IMR-90 (cell line): Measurements from ENCODE around the gene SARM1. TPM values are rescaled to one million over a fixed set of nuclear protein-coding genes. Genes with fewer than 3 reads are reported as not detected.

ENCODE experiments used
- ATAC-seq: fragments of 200-7000 bp; cut with Tn5 transposase; 2 replicates; pipeline ENCODE4 v1.9.1; 2020; ENCODE audit warnings: low read depth, mild to moderate bottlenecking, moderate library complexity
- BruUV-seq: library from RNA; stranded (reverse); fragments of 400-500 nt; replicated peaks from 2 replicates; lab custom pipeline; 2021; lab: Mats Ljungman, UMichigan
- CTCF ChIA-PET: fragments of 300-600 bp; formaldehyde crosslinking; extraction: SDS; loops from one replicate; lab custom pipeline; 2021; ENCODE audit warnings: antibody characterized with exemption; lab: Yijun Ruan, JAX
- POLR2A ChIA-PET: fragments of 300-600 bp; sonication (Branson Sonifier 250); formaldehyde crosslinking; loops from one replicate; lab custom pipeline; 2022; ENCODE audit warnings: antibody characterized with exemption; ENCODE audit not compliant: unreplicated experiment; lab: Charles Lee
- DNase-seq: peaks from one replicate; pipeline ENCODE4 v3.0.0; 2013
- H2AFZ ChIP-seq: replicated peaks from 2 replicates; pipeline ENCODE3; 2013; ENCODE audit warnings: low read length, mild to moderate bottlenecking; ENCODE audit not compliant: poor library complexity
- H2AK5ac ChIP-seq: 2 replicates; pipeline ENCODE4 v1.6.1; 2013; ENCODE audit warnings: low read depth, low read length, inconsistent platforms
- H2AK9ac ChIP-seq: replicated peaks from 2 replicates; pipeline ENCODE3; 2013; ENCODE audit warnings: mild to moderate bottlenecking, low read depth, low read length, moderate library complexity; ENCODE audit not compliant: poor library complexity
- H2BK120ac ChIP-seq: 2 replicates; pipeline ENCODE4 v1.6.1; 2013; ENCODE audit warnings: low read depth, low read length, inconsistent platforms
- H2BK15ac ChIP-seq: 3 replicates; pipeline ENCODE4 v1.6.1; 2013; ENCODE audit warnings: low read depth, low read length, inconsistent platforms
- H2BK20ac ChIP-seq: 2 replicates; pipeline ENCODE4 v1.6.1; 2013; ENCODE audit warnings: low read depth, mild to moderate bottlenecking, inconsistent platforms, low read length, moderate library complexity
- H2BK5ac ChIP-seq: 2 replicates; pipeline ENCODE4 v1.6.1; 2013; ENCODE audit warnings: mild to moderate bottlenecking, low read depth, low read length, inconsistent platforms; ENCODE audit not compliant: poor library complexity, severe bottlenecking
- H3K14ac ChIP-seq: replicated peaks from 2 replicates; pipeline ENCODE4 v1.6.1; 2013; ENCODE audit warnings: low read depth, low read length, inconsistent platforms
- H3K18ac ChIP-seq: 2 replicates; pipeline ENCODE4 v1.6.1; 2013; ENCODE audit warnings: low read depth, low read length, control low read depth
- H3K23ac ChIP-seq: 2 replicates; pipeline ENCODE4 v1.6.1; 2013; ENCODE audit warnings: low read depth, low read length, inconsistent platforms
- H3K27ac ChIP-seq: 2 replicates; pipeline ENCODE4 v1.5.1; 2013; ENCODE audit warnings: mild to moderate bottlenecking, control low read depth, low read length; ENCODE audit not compliant: insufficient read depth
- H3K27me3 ChIP-seq: 2 replicates; pipeline ENCODE4 v1.6.1; 2013; ENCODE audit warnings: low read length; ENCODE audit not compliant: control insufficient read depth, insufficient read depth
- H3K36me3 ChIP-seq: 2 replicates; pipeline ENCODE4 v1.6.1; 2013; ENCODE audit warnings: low read length, mixed read lengths; ENCODE audit not compliant: control insufficient read depth, insufficient read depth
- H3K4ac ChIP-seq: 2 replicates; pipeline ENCODE4 v1.6.1; 2013; ENCODE audit warnings: low read depth, low read length, inconsistent platforms
- H3K4me1 ChIP-seq: 2 replicates; pipeline ENCODE4 v1.6.1; 2013; ENCODE audit warnings: low read length, mixed read lengths; ENCODE audit not compliant: control insufficient read depth, insufficient read depth
- H3K4me2 ChIP-seq: 2 replicates; pipeline ENCODE4 v1.6.1; 2013; ENCODE audit warnings: low read depth, mild to moderate bottlenecking, control low read depth, low read length, moderate library complexity
- H3K4me3 ChIP-seq: 2 replicates; pipeline ENCODE4 v1.5.1; 2013; ENCODE audit warnings: low read depth, mild to moderate bottlenecking, control low read depth, low read length, moderate library complexity; ENCODE audit not compliant: insufficient read depth
- H3K56ac ChIP-seq: 2 replicates; pipeline ENCODE4 v1.6.1; 2013; ENCODE audit warnings: low read length, inconsistent platforms; ENCODE audit not compliant: insufficient read depth; ENCODE audit errors: extremely low read depth
- H3K79me1 ChIP-seq, 2 experiments: 2 replicates each; pipeline ENCODE4 v1.6.1; 2013; ENCODE audit warnings: low read length in 2 of 2, inconsistent platforms in 1 of 2, low read depth in 1 of 2
- H3K9ac ChIP-seq: 2 replicates; pipeline ENCODE4 v1.6.1; 2013; ENCODE audit warnings: low read depth, low read length, control low read depth
- H3K9me1 ChIP-seq: 2 replicates; pipeline ENCODE4 v1.6.1; 2013; ENCODE audit warnings: low read length, inconsistent platforms; ENCODE audit not compliant: insufficient read depth
- H3K9me3 ChIP-seq: 2 replicates; pipeline ENCODE4 v1.6.1; 2013; ENCODE audit warnings: low read length; ENCODE audit not compliant: control insufficient read depth, insufficient read depth
- H4K20me1 ChIP-seq: 2 replicates; pipeline ENCODE4 v1.6.1; 2013; ENCODE audit warnings: low read length, inconsistent platforms; ENCODE audit not compliant: insufficient read depth
- H4K5ac ChIP-seq: 2 replicates; pipeline ENCODE4 v1.6.1; 2013; ENCODE audit warnings: mild to moderate bottlenecking, low read depth, low read length, control low read depth
- H4K8ac ChIP-seq, 2 experiments: 2 replicates each; pipeline ENCODE4 v1.6.1; 2013; ENCODE audit warnings: low read depth in 2 of 2, low read length in 2 of 2, control low read depth in 1 of 2, inconsistent platforms in 1 of 2
- H4K91ac ChIP-seq: 2 replicates; pipeline ENCODE4 v1.6.1; 2013; ENCODE audit warnings: low read depth, low read length, inconsistent platforms; ENCODE audit not compliant: insufficient read depth
- FOS ChIP-seq: fragments of 150-350 bp; IDR thresholded peaks from 2 replicates; pipeline ENCODE4 v1.6.1; 2016; ENCODE audit warnings: low read depth, low read length
- WGBS, 2 experiments: methylation state at CpG; one replicate each; pipeline versions ENCODE4 v1.1.5 to v1.1.7; 2013; ENCODE audit warnings: missing lambda C conversion rate in 2 of 2; ENCODE audit not compliant: insufficient read length in 1 of 2; ENCODE audit errors: extremely low coverage in 2 of 2; 5-methylcytosine and 5-hydroxymethylcytosine counted together
- dilution Hi-C: fragments of 300-500 bp; cut with HindIII; formaldehyde crosslinking; loops from one replicate; pipeline ENCODE4 v1.14.3; 2018; ENCODE audit warnings: low sequenced_read_pairs; ENCODE audit not compliant: unreplicated experiment
- in situ Hi-C: fragments of 300-500 bp; cut with MboI; formaldehyde crosslinking; loops from 3 replicates; pipeline ENCODE4 v1.14.3; 2019; ENCODE audit warnings: low sequenced_read_pairs, inconsistent platforms, mixed read lengths
- intact Hi-C: fragments of 100-400 bp; cut with micrococcal nuclease; formaldehyde crosslinking; loops from 2 replicates; pipeline ENCODE4 v1.10.0; 2022
- polyA plus RNA-seq, 3 experiments: library from polyadenylated mRNA; depleted of rRNA; stranded (reverse); fragments of >200 nt; gene quantifications; 2 replicates each; pipeline ENCODE4 v1.2.3, GENCODE V29; 2012; ENCODE audit warnings: low replicate concordance in 1 of 3
- total RNA-seq: library from RNA; depleted of rRNA; stranded (reverse); fragments of >200 nt; gene quantifications from 2 replicates; pipeline ENCODE4 v1.2.3, GENCODE V29; 2012
- TF ChIP-seq, protein P1 (sequence below): conservative IDR thresholded peaks from 2 replicates; pipeline ENCODE4 v1.5.1; 2012; ENCODE audit warnings: mild to moderate bottlenecking, low read depth, low read length, improper control_type of control experiment

Gene SARM1
- total and polyA plus RNA-seq, 2 of the 4 experiments (the other 2 are of a cell fraction), result 3.4 to 11.4 TPM

DNA sequence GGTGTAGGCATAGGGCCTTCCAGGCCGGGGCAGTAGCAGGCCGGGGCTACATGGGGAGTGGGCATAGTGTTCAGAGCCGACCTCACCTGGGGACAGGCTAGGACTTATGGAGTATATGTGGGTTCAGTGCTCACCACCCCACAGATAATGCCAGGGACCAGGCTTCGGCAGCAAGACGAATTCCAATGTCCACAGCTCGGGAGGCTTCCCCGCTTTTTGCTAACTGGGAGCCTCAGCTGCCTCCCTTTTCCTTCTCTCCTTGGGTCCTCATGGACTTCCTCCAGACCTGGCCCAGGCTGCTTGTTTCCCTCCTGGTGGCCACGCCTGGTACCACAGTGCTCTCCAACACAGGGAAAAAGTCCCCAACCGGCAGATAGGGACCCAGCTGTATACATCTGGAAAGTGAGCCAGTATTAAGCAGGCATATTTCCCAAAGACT lies 54.6 kb downstream of the SARM1 start:
- 89% methylated on average over 3 of the region's 9 CpGs; no CpG with 5 or more reads in 1 of the 2 experiments for WGBS, 2 experiments

More for the DNA sequence above, 54.6 kb downstream of the SARM1 start:
- peak; percentile 25; the same call in 1 of the 2 replicates for ATAC-seq
- Histone ChIP-seq H3K56ac (no peak overlapping the region), H2BK15ac (no peak overlapping the region), H3K36me3 (no peaks in the 10 kb centered on the region), H3K79me1 (no peaks in the 10 kb centered on the region), H3K9ac (no peak overlapping the region), H4K8ac (no peak overlapping the region), H3K27ac (no peak overlapping the region), H3K4me3 (no peak overlapping the region), H3K4ac (no peak overlapping the region), H3K14ac (no peak overlapping the region), H2BK5ac (no peak overlapping the region), H3K4me2 (no peak overlapping the region), H2AK9ac (no peak overlapping the region), H2AFZ (no peak overlapping the region), H3K27me3 (peaks cover 11% of the 10 kb centered on the region; the same call in 1 of the 2 replicates), H3K9me3 (no peaks in the 10 kb centered on the region), H2BK20ac (no peak overlapping the region), H4K5ac (no peak overlapping the region), H4K20me1 (no peaks in the 10 kb centered on the region), H2AK5ac (no peak overlapping the region), H2BK120ac (no peak overlapping the region), H3K18ac (no peak overlapping the region), H3K9me1 (no peaks in the 10 kb centered on the region), H3K4me1 (no peaks in the 10 kb centered on the region; the same call in 1 of the 2 replicates), H4K91ac (no peak overlapping the region), H3K23ac (no peak overlapping the region)
- DNase-seq, result no peak
- no TSS peak for BruUV-seq
- dilution Hi-C loops, result no loop called here
- TF ChIP-seq, protein P1, sequence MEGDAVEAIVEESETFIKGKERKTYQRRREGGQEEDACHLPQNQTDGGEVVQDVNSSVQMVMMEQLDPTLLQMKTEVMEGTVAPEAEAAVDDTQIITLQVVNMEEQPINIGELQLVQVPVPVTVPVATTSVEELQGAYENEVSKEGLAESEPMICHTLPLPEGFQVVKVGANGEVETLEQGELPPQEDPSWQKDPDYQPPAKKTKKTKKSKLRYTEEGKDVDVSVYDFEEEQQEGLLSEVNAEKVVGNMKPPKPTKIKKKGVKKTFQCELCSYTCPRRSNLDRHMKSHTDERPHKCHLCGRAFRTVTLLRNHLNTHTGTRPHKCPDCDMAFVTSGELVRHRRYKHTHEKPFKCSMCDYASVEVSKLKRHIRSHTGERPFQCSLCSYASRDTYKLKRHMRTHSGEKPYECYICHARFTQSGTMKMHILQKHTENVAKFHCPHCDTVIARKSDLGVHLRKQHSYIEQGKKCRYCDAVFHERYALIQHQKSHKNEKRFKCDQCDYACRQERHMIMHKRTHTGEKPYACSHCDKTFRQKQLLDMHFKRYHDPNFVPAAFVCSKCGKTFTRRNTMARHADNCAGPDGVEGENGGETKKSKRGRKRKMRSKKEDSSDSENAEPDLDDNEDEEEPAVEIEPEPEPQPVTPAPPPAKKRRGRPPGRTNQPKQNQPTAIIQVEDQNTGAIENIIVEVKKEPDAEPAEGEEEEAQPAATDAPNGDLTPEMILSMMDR, result peak; percentile 28; the same call in 1 of the 2 replicates
- TF ChIP-seq FOS, result no peak
- in situ Hi-C loops, result no loop called here
- CTCF ChIA-PET, result interaction anchor here (1.4 kb wide), 1 partner anchor 9 kb away, joined by 4 read pairs; no protein-coding TSS in a partner anchor
- POLR2A ChIA-PET, result interaction anchor here (0.6 kb wide), 1 partner anchor 238 kb away, joined by 3 read pairs; no protein-coding TSS in a partner anchor
- intact Hi-C loops, result no loop called here
